ENCODE measurements around the gene SH2D2A.

Gene SH2D2A

DNA sequence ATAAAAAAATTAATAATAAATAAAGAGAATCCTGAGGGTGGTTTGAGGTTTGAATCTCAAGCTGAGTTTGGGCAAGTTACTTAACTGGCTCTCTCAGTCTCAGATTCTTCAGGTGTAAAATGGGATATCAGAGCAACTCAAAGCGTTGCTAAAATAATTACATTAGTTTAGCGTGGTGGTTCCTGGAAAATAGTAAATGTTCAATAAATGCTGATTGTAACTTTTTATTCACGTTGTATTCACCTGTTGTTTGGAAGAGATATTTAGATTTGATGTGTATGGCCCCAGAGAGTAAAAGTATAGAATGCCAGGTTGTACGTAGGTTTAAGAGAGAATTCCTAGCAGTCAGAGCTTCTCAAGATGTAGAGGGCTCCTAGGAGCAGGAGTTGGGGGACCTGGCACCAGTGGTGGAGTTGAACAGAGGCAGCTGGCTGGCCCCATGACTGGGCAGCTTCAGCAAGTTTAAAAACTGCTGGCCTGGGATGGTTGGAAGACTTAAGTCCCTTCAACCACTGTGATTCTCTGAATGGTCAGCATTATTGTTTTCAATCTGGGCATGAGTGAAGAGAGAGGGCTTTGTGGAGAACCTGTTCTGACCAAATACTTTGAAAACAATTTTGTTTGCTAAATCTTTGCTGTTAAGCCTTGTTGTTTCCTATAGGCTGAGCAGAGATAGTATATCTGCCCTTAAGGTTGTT lies 26.9 kb downstream of the SH2D2A start:
- no peak for DNase-seq (ENCODE audit: extremely low read depth, low read depth)
- TF ChIP-seq, protein P1, sequence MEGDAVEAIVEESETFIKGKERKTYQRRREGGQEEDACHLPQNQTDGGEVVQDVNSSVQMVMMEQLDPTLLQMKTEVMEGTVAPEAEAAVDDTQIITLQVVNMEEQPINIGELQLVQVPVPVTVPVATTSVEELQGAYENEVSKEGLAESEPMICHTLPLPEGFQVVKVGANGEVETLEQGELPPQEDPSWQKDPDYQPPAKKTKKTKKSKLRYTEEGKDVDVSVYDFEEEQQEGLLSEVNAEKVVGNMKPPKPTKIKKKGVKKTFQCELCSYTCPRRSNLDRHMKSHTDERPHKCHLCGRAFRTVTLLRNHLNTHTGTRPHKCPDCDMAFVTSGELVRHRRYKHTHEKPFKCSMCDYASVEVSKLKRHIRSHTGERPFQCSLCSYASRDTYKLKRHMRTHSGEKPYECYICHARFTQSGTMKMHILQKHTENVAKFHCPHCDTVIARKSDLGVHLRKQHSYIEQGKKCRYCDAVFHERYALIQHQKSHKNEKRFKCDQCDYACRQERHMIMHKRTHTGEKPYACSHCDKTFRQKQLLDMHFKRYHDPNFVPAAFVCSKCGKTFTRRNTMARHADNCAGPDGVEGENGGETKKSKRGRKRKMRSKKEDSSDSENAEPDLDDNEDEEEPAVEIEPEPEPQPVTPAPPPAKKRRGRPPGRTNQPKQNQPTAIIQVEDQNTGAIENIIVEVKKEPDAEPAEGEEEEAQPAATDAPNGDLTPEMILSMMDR (IDR thresholded peaks at IDR 0.05; ENCODE audit: low read depth, low read length): no peak

DNA sequence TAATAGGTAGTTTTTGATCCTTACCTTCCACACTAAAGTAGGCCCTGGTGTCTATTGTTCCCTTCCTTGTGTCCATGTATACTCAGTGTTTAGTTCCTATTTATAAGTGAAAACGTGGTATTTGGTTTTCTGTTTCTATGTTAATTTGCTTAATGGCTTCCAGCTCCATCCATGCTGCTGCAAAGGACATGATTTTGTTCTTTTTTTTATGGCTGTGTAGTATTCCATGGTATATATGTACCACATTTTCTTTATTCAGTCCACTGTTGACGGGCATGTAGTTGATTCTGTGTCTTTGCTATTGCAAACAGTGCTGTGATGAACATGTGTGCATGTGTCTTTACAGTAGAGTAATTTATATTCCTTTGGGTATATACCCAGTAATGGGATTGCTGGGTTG lies 28.5 kb downstream of the SH2D2A start:
- no peak for DNase-seq (ENCODE audit: extremely low read depth, low read depth)
- TF ChIP-seq, protein P1 (IDR thresholded peaks at IDR 0.05; ENCODE audit: low read depth, low read length): no peak

DNA sequence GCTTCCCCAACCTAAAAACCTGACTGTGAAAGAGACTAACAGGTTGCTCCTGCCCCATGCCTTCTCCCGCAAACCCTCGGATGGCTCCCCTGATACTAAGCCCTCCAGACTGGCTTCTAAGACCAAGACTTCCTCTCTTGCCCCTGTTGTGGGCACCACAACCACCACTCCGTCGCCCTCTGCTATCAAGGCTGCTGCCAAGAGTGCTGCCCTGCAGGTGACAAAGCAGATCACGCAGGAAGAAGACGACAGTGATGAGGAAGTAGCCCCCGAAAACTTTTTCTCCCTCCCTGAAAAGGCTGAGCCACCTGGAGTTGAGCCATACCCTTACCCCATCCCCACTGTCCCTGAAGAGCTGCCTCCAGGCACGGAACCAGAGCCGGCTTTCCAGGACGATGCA lies 30.0 kb downstream of the SH2D2A start:
- DNase-seq (ENCODE audit: extremely low read depth, low read depth): no peak
- TF ChIP-seq, protein P1 (IDR thresholded peaks at IDR 0.05; ENCODE audit: low read depth, low read length): no peak

DNA sequence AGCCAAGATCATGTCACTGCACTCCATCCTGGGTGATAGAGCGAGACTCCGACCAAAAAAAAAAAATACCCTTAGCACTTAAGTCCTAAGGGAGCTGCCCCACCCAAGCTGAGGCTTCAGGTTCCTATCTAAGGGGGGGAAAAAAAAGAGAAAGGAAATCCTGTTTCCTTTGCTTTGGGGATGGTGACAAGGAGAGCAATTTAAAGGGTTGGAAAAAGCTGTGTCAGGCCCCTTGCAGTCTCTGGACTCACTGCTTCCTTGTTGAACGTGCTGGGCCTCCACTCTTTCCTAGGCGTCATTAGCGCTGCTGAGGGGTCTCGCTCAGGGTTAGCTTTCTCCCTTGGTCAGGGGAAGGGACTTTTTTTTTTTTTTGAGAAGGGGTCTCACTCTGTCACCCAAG lies 31.2 kb downstream of the SH2D2A start:
- DNase-seq (ENCODE audit: extremely low read depth, low read depth): no peak

DNA sequence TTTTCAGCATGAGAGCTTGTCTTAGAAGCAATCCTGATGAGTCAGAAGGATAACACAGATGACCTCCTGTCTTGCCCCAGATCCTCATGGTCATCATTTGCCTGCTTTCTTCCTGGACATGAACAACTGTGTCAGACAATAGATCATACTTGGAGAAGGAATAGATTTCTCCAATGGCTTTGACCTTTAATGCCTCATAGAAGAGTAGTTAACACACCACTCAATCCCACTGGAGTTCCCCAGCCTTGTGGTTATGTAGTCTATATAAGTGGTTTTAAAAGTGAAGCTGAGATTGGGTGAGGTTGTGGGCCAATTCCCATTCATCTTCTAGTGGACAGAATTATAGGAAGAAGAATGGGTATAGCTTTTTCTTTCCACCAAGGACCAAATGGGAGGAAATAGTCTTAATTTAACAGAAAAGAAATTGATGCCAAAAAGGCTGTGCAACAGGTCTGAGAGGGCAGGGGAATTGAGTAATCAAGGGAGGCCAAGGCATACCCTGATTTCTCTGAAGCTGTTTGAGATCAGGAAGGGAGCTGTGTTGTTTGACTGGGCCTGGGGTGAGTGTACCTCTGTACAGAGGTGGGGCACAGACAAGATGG lies 35.0 kb downstream of the SH2D2A start:
- TF ChIP-seq, protein P1 (IDR thresholded peaks at IDR 0.05; ENCODE audit: low read depth, low read length): no peak
- no peak for DNase-seq (ENCODE audit: extremely low read depth, low read depth)

More for the DNA sequence above, 31.2 kb downstream of the SH2D2A start:
- TF ChIP-seq, protein P1 (IDR thresholded peaks at IDR 0.05; ENCODE audit: low read depth, low read length): no peak

DNA sequence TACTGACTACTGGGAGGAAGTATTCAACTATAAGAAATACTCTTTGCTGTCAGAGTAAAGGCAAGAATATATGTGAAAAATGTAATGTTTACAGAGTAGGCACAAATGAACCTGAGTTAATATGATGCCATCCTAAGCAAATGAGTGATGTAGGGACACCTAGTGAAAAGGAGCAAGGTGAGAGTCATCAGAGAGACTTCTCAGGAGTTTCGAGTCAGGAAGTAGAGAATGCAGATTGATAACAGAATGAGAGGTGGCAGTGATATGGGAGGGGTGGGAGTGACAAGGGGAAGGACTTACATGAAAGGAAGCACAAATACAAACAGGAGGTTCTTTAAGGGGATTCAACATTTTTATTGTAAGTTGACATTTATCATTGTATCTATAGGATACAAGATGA lies 39.1 kb downstream of the SH2D2A start:
- TF ChIP-seq, protein P1 (IDR thresholded peaks at IDR 0.05; ENCODE audit: low read depth, low read length): no peak
- DNase-seq (ENCODE audit: extremely low read depth, low read depth): no peak

DNA sequence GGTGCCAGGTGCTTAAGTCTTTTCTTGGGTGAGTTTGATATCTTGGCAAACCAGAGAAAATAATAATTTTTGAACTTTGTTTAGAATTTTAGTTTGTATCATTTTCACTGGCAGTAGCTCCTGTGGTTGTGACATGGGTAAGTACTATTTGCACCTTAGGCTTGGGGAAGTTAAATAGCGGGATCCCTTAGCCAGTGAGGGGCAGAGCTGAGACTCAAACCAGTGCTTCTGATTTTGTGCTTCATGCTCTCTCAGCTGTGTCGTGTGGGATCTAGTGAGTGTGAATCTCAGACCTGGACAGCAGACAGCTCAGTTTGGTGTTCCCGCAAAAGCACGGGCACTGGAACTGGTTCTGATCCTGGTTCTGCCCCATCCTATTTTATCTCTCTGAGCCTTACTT lies 39.7 kb downstream of the SH2D2A start:
- DNase-seq (ENCODE audit: extremely low read depth, low read depth): no peak

More for the DNA sequence above, 39.7 kb downstream of the SH2D2A start:
- TF ChIP-seq, protein P1 (IDR thresholded peaks at IDR 0.05; ENCODE audit: low read depth, low read length): no peak

Data from AG09319 (cell line).